ENCODE data around the gene PSAP. TPM values are rescaled to one million over a fixed set of nuclear protein-coding genes. Genes with fewer than 3 reads are reported as not detected.

Gene PSAP
- total RNA-seq, 1 donor from 2014 or later = 1,124 TPM

DNA sequence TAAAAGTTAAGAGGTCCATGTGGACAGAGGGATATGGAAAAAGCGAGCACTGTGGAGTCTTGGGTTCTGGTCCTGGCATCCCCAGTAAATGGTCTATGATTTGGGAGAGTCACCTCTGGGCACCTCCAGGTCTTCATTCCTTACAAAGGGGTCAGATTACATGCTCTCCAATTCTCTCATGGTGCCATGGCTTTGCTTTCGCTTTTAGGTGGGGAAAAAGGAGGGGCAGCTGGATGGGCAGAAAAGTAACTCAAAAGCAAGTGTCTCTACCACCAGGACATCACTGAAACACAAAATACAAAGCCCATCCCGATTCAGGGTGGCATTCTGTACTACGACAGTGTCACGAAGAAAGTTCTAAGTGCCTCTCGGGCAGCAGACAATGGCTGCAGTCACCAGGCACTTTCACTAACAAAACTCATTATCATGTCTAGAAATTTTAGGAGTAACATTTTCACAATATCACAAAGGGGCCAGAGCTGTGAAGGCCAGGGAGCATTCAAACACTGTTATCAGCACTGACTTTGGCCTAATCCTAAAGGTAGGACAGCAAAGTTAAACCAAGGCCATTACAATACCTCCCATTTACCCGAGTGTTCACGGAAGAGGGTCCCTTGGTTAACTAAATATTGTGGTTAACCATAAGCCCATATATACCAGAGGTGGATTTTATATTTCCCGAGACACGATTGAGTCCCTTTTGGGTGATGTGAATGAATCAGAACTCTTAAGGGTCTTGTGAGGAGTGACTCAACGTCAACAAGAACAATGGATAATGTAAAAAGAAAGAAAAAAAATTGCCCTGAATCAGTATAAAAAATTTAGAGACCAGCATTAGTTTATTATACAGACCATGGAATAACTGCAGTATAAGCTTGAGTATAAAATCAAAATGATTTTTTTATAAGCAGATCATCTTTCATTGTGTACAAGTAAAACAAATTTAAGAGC lies 2.5 kb downstream of the PSAP start:
- FAIRE-seq (no peak), DNase-seq (ENCODE audit: low read depth) (peak; percentile 51)
- H3K4me3 ChIP-seq (ENCODE audit: low read depth, low read length) = no peak overlapping the region
- no peaks in the 10 kb centered on the region for H3K27me3 ChIP-seq (ENCODE audit: control insufficient read depth, insufficient read depth, low read length)
- H3K36me3 ChIP-seq (ENCODE audit: control insufficient read depth, insufficient read depth, low read length) = peaks cover 2% of the 10 kb centered on the region
- no peak for TF ChIP-seq CTCF (IDR thresholded peaks at IDR 0.05; ENCODE audit: insufficient read depth, low read length, severe bottlenecking)

DNA sequence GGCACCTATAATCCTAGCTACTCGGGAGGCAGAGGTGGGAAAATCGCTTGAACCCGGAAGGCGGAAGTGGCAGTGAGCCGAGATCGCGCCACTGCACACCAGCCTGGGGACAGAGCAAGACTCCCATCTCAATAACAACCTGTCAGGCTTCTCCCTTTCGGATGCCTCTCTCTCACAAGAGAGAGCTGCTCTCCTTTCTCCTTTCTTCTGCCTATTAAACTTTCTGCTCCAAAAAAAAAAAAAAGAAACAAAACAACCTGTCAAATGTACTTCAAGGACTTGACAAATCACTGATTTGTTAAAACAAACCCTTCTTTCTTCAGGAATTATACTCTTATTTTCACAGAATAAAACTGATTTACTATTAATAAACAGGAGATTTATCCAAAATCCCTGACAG lies 3.6 kb downstream of the PSAP start:
- no peak for FAIRE-seq
- DNase-seq (ENCODE audit: low read depth) = no peak
- Histone ChIP-seq H3K4me3 (ENCODE audit: low read depth, low read length) (no peak overlapping the region), H3K27me3 (ENCODE audit: control insufficient read depth, insufficient read depth, low read length) (no peaks in the 10 kb centered on the region), H3K36me3 (ENCODE audit: control insufficient read depth, insufficient read depth, low read length) (peaks cover 2% of the 10 kb centered on the region)
- TF ChIP-seq CTCF (IDR thresholded peaks at IDR 0.05; ENCODE audit: insufficient read depth, low read length, severe bottlenecking) = no peak

DNA sequence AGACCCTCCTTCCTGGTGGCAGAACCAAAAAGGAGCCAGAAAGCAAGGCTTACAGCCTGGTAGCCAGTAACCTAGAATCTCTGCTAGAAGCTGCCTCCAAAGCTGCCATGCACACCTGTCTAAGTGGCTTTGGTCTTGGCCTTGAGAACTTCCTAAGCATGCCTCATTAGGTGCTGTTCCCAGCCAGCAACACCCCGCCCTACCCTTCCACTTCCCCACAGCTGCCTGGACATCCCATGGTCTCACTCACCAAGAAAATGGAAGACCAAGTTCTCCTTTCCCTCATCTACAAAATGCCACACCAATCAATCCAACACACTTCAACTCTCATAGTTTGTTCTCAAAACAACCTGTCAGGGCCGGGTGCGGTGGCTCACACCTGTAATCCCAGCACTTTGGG lies 4.2 kb downstream of the PSAP start:
- peaks cover 2% of the 10 kb centered on the region for H3K36me3 ChIP-seq (ENCODE audit: control insufficient read depth, insufficient read depth, low read length)
- no peak for TF ChIP-seq CTCF (IDR thresholded peaks at IDR 0.05; ENCODE audit: insufficient read depth, low read length, severe bottlenecking)
- H3K27me3 ChIP-seq (ENCODE audit: control insufficient read depth, insufficient read depth, low read length) = no peaks in the 10 kb centered on the region
- DNase-seq (ENCODE audit: low read depth) = no peak
- no peak for FAIRE-seq
- H3K4me3 ChIP-seq (ENCODE audit: low read depth, low read length) = no peak overlapping the region

DNA sequence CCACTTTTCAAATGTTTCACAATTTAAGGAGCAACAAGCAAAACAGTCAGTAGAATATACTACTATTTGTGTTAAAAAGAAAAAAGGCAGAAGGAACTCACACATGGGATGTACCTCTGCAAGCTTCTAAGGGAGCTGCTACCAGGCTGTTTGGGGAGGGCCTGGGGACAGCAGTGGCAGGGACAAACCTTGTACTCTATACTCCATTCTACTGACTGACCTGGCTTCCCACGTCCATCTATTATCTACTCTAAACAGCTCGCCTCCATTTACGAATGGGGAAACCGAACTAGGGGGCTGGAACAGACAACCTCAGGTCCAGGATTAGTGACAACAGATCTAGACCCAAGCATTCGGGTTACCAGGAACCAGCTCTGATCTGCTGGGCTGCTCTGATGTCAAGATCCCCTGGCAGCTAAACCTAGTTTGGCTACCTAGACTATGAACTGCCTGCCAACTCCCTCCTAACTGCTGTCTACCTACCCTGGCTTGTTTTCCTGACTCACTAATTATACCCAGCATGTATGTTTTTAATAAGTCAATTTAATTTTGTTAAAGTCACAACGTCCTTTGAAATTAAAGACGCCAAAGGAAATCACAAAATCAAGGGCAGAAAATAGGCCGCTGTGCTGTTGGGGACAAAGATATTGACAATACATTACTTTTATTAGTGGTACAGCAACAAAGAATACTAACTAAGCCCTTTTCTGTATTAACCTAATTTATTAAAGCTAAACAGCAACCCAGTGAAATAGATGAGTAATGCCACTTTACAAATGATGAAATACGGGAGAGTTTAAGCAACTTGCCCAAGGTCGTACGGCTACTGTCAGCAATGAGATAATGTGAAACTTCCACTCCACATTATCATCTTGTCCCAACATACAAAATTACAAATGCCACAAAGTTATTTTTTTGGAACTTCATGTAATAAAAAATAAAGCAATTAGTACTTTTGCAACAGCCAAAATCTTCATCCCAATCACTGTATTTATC lies 5.3 kb downstream of the PSAP start:
- TF ChIP-seq CTCF (IDR thresholded peaks at IDR 0.05; ENCODE audit: insufficient read depth, low read length, severe bottlenecking) = no peak
- FAIRE-seq (no peak), DNase-seq (ENCODE audit: low read depth) (peak; percentile 57)
- Histone ChIP-seq H3K27me3 (ENCODE audit: control insufficient read depth, insufficient read depth, low read length) (no peaks in the 10 kb centered on the region), H3K36me3 (ENCODE audit: control insufficient read depth, insufficient read depth, low read length) (peaks cover 2% of the 10 kb centered on the region), H3K4me3 (ENCODE audit: low read depth, low read length) (no peak overlapping the region)

GRCh38 chr10:71844695-71845094 lies 6.4 kb downstream of the PSAP start:
- Histone ChIP-seq H3K27me3 (ENCODE audit: control insufficient read depth, insufficient read depth, low read length) (no peaks in the 10 kb centered on the region), H3K4me3 (ENCODE audit: low read depth, low read length) (no peak overlapping the region), H3K36me3 (ENCODE audit: control insufficient read depth, insufficient read depth, low read length) (peaks cover 2% of the 10 kb centered on the region)
- FAIRE-seq (no peak), DNase-seq (ENCODE audit: low read depth) (no peak)
- no peak for TF ChIP-seq CTCF (IDR thresholded peaks at IDR 0.05; ENCODE audit: insufficient read depth, low read length, severe bottlenecking)
